NK-92 (cell line): Measurements from ENCODE around the gene ANO3.

Source experiments
- DNase-seq: peaks from one replicate; lab custom pipeline; 2025; ENCODE audit not compliant: unreplicated experiment; lab: John Stamatoyannopoulos, UW

ANO3 gene

GRCh38 chr11:26700574-26701235 is 368.8 kb downstream of the ANO3 start:
- DNase-seq, result no peak

GRCh38 chr11:26702406-26702805 is 370.5 kb downstream of the ANO3 start:
- DNase-seq, result no peak

DNA sequence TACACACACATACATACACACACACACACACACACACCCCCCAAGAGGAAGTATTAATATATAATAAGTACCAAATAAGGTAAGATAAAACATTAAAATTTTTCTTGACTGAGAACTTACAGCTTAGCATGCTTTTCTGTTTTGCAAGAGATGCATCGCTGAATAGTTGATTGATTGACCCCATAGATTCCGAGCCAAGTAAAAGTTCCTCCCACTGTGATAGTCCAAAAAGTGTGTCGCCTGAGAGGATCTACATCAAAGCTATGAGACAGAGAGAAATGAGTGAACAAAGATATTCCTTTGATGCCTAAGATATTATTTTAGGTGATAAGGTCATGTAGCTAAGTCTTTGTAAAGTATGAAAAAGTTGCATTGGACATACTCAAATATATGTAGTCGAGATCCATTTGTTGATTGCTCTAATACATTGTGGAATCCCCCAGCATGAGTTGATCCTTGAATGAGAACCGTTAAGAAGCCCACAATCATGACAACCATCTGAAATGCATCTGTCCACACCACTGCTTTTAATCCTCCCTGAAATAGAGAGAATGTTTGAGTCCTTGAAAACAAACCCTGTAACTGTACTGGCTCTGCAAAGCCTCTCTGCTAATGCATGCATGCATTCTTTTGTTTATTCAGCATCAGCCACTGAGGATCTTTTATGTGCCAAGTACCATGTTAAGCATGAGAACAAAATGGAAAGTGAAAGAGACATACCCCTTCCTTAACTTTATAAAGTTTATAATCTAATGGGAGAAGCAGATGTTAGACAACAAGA is 371.7 kb downstream of the ANO3 start:
- no peak for DNase-seq

GRCh38 chr11:26704249-26704648 is 372.3 kb downstream of the ANO3 start:
- no peak for DNase-seq

DNA sequence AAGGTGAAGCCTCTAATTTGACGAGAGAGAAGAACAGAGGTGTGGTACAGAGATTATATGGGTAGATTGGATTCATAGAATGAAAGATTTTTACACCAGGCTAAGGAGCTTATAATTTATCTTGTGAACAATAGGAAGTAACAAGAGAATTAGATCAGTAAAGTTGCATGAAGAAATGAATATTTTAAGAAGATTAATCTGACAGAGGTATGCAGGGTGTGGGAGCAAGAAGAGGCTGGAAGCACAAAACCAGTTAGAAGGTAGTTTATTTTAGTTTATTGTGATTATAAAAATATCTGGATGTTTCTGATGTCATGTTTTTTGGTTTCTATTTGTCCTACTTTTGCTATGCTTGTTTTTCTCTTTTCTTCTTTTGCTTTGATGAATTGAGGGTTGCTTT is 374.3 kb downstream of the ANO3 start:
- no peak for DNase-seq

DNA sequence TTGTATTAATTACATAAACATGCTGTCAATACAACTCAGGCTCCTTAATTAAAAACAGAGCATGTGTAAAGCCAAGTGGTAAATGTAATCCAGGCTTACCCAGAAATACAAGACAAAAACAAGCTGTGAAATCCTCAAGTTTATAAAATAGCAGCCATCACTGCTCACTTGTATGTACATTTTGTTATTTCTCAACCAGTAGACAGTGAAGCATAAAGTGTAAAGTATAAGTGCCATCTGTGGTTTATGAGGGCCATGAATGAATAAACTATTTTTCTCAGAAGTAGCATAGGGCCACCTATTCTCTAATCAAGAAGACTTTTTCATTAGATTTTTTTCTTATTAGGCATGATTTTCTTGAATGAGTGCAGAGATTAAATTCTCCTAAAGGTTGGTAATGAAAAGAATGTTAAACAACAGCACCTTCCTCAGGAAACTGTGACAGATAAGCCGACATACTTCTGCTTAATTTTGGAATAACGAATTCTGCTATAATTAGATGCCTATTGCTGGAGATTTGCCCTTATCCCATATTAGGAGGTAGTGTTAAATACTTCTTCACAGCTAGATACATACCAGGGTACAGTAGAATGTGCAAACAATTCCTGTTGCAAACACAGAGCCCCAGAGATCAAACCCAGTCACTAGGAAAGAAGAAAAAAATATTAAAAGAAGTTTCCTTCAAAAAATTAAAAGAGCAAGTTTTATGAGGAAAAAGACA is 377.0 kb downstream of the ANO3 start:
- no peak for DNase-seq

DNA sequence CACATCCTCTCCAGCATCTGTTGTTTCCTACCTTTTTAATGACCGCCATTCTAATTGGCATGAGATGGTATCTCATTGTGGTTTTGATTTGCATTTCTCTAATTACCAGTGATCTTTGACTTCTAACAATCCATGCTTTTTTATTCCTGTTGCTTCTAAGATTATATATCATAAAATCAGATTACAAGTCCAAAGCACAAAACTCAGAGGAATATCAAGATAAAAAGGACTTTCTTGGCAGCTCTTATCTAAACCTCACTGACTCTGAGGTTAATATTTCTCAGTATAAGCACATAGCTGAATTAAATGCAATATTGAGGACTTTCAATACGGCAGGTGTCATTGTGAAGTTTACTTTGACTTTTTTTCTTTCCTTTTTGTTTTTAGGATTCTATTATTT is 378.6 kb downstream of the ANO3 start:
- no peak for DNase-seq

DNA sequence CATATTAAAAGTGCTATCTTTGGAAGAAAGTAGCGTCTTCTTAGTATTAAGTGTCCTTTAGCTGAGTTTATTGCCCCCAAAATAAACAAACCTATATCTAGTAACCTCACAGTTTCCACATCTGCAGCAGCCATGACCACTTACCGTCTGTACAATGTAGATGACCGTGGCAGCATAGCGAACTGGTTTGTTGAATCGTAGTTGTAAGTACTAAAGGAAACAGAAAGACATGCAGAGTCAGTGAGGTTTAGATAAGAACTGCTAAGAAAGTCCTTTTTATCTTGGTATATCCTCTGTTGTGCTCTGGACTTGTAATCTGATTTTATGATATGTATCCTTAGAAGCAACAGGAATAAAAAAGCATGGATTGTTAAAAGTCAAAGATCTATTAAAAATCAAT is 380.6 kb downstream of the ANO3 start:
- no peak for DNase-seq
